WTC11 (cell line): ENCODE data around the gene KCNK5. TPM values are rescaled to one million over a fixed set of nuclear protein-coding genes. Genes with fewer than 3 reads are reported as not detected.

ENCODE experiments used
- ATAC-seq: fragments of 200-7000 bp; cut with Tn5 transposase; 2 replicates; pipeline ENCODE4 v1.10.0; 2021; ENCODE audit warnings: mild to moderate bottlenecking, moderate library complexity
- CTCF ChIA-PET: fragments of 300-600 bp; sonication (Branson Sonifier 250); formaldehyde crosslinking; loops from one replicate; lab custom pipeline; 2021; ENCODE audit warnings: antibody characterized with exemption; lab: Charles Lee
- POLR2A ChIA-PET: fragments of 350-600 bp; sonication (Branson Sonifier 250); formaldehyde crosslinking; loops from one replicate; lab custom pipeline; 2021; ENCODE audit warnings: antibody characterized with exemption; lab: Charles Lee
- DNase-seq: peaks from one replicate; pipeline ENCODE4 v3.0.0; 2021; ENCODE audit warnings: low spot score
- H3K27ac Mint-ChIP-seq: 2 replicates; pipeline ENCODE4 v1.8.0; 2021; ENCODE audit warnings: mixed read lengths
- H3K27me3 Mint-ChIP-seq: 2 replicates; pipeline ENCODE4 v1.8.0; 2021; ENCODE audit warnings: low read depth, mild to moderate bottlenecking, moderate library complexity, mixed read lengths
- H3K36me3 Mint-ChIP-seq: 2 replicates; pipeline ENCODE4 v1.8.0; 2021; ENCODE audit warnings: mixed read lengths
- H3K4me1 Mint-ChIP-seq: 2 replicates; pipeline ENCODE4 v1.8.0; 2022; ENCODE audit warnings: mixed read lengths
- H3K4me3 Mint-ChIP-seq: 2 replicates; pipeline ENCODE4 v1.8.0; 2021; ENCODE audit warnings: mild to moderate bottlenecking, moderate library complexity, mixed read lengths
- H3K9me3 Mint-ChIP-seq: 2 replicates; pipeline ENCODE4 v1.8.0; 2021; ENCODE audit warnings: mixed read lengths
- CDX4 ChIP-seq: fragments of 250-450 bp; sonication (Bioruptor Pico); IDR thresholded peaks from 2 replicates; pipeline ENCODE4 v1.9.0; 2021; ENCODE audit warnings: moderate library complexity, mild to moderate bottlenecking, inconsistent platforms, borderline replicate concordance
- CTCF ChIP-seq: fragments of 200-600 bp; IDR thresholded peaks from 2 replicates; pipeline ENCODE4 v1.8.0; 2022; ENCODE audit warnings: antibody characterized with exemption
- E2F1 ChIP-seq: sonication (generic); formaldehyde crosslinking; IDR thresholded peaks from 2 replicates; pipeline ENCODE4 v1.8.0; 2022; ENCODE audit warnings: mild to moderate bottlenecking, missing genetic modification reagents
- ERG ChIP-seq: fragments of 250-450 bp; sonication (Bioruptor Pico); IDR thresholded peaks from 2 replicates; pipeline ENCODE4 v1.8.0; 2021; ENCODE audit warnings: mild to moderate bottlenecking
- ESRRA ChIP-seq: sonication (generic); formaldehyde crosslinking; IDR thresholded peaks from 2 replicates; pipeline ENCODE4 v1.8.1; 2022; ENCODE audit warnings: mild to moderate bottlenecking, missing genetic modification reagents, borderline replicate concordance
- HMGXB4 ChIP-seq: sonication (generic); formaldehyde crosslinking; IDR thresholded peaks from 2 replicates; pipeline ENCODE4 v1.8.1; 2023; ENCODE audit warnings: mild to moderate bottlenecking, moderate library complexity, missing genetic modification reagents
- MAX ChIP-seq: sonication (generic); formaldehyde crosslinking; IDR thresholded peaks from 2 replicates; pipeline ENCODE4 v1.8.0; 2022; ENCODE audit warnings: mild to moderate bottlenecking, missing genetic modification reagents
- PRDM15 ChIP-seq: sonication (generic); formaldehyde crosslinking; IDR thresholded peaks from 2 replicates; pipeline ENCODE4 v1.8.0; 2022; ENCODE audit warnings: missing genetic modification reagents
- RELA ChIP-seq: sonication (generic); formaldehyde crosslinking; IDR thresholded peaks from 2 replicates; pipeline ENCODE4 v1.8.1; 2022; ENCODE audit warnings: missing genetic modification reagents, mild to moderate bottlenecking, borderline replicate concordance
- TCF7 ChIP-seq: sonication (generic); formaldehyde crosslinking; IDR thresholded peaks from 2 replicates; pipeline ENCODE4 v1.8.0; 2022; ENCODE audit warnings: mild to moderate bottlenecking, low read depth, missing genetic modification reagents, moderate library complexity
- ZNF138 ChIP-seq: sonication (generic); formaldehyde crosslinking; conservative IDR thresholded peaks from 2 replicates; pipeline ENCODE4 v1.8.1; 2022; ENCODE audit warnings: mild to moderate bottlenecking, moderate library complexity, missing genetic modification reagents
- total RNA-seq: library from RNA; stranded (reverse); gene quantifications from 3 replicates; pipeline ENCODE4 v1.2.3, GENCODE V29; 2021

The KCNK5 gene
- total RNA-seq, 1 experiment from 2014 or later, result 41.8 TPM

GRCh38 chr6:39181333-39181732, 47.9 kb downstream of the KCNK5 start (continued):
- no peak for TF ChIP-seq MAX (CRISPR knock-in tag)
- TF ChIP-seq RELA, result no peak
- no peak for TF ChIP-seq TCF7 (CRISPR knock-in tag)

GRCh38 chr6:39178804-39179203, 50.5 kb downstream of the KCNK5 start:
- H3K27ac Mint-ChIP-seq, result no peak overlapping the region

More at GRCh38 chr6:39178804-39179203, 50.5 kb downstream of the KCNK5 start:
- POLR2A ChIA-PET, result no interaction called here
- no peak overlapping the region for H3K4me3 Mint-ChIP-seq
- TF ChIP-seq HMGXB4 (CRISPR knock-in tag) (no peak), PRDM15 (CRISPR knock-in tag) (no peak), ESRRA (no peak), E2F1 (CRISPR knock-in tag) (no peak), ERG (CRISPR knock-in tag) (no peak), CTCF (no peak), ZNF138 (CRISPR knock-in tag) (no peak), CDX4 (CRISPR knock-in tag) (no peak)
- H3K9me3 Mint-ChIP-seq, result peaks cover 23% of the 10 kb centered on the region
- no peak for DNase-seq
- no peaks in the 10 kb centered on the region for H3K4me1 Mint-ChIP-seq
- H3K36me3 Mint-ChIP-seq, result peaks cover 32% of the 10 kb centered on the region
- CTCF ChIA-PET, result no interaction called here
- H3K27me3 Mint-ChIP-seq, result no peaks in the 10 kb centered on the region; the same call in none of the 2 replicates
- no peak for ATAC-seq
